Measurements from ENCODE around the gene PEPD. TPM values are rescaled to one million over a fixed set of nuclear protein-coding genes. Genes with fewer than 3 reads are reported as not detected.

Gene PEPD
- total RNA-seq, 1 experiment from 2014 or later, result 30.2 TPM

- DNase-seq (ENCODE audit: extremely low read depth, low read depth), result no peak
These were observed 177.0 kb downstream of the PEPD start for GRCh38 chr19:33344573-33344925.

DNA sequence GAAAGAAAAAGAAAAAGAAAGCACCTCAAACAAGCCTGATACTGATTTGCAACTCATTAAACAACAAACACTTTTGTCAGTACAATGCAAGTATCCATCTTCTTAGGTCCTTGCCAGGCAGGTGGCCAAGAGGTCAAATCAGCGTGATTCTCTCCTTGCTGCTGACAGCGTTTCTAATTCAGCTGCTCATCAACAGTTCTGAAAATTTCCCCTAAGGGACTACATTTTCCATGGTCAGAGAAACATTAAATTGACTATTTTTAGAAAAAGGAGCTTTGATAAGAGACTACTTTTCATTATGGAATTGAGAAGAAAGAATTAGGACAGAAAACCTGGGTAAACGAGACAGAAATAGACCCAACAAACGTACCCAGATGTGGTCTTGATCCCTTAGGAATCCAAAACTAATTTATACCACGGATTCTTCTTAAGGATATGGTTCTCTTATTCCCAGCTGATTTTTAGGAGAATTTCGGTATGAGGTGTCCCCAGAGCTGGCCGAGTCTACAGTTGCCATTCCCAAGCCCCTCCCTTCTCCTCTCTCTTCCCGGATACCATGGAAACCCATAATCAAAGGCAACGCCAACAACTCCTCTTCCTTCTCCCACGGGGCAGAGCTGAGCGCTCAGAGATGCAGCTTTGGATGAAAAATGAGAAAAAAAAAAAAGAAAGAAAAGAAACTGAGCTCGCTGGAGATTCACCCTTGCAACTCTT, 177.6 kb downstream of the PEPD start:
- no peak for DNase-seq (ENCODE audit: extremely low read depth, low read depth)

- no peak for DNase-seq (ENCODE audit: extremely low read depth, low read depth)
These were observed 178.3 kb downstream of the PEPD start for GRCh38 chr19:33343301-33343700.

DNA sequence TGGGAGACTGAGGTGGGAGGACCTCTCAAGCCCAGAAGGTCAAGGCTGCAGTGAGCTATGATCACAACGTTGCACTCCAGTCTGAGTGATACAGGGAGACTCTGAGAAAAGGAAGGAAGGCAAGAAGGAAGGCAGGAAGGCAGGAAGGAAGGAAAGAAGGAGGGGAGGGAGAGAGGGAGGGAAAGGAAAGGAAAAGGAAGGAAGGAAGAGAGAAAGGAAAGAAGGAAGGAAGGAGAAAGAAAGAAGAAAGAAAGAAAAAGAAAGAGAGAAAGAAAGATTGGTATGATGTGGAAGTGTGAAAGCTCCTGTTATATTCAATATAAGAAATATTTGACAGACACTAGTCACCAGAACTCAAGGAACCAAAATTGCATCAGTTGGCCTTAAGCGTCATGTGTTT, 180.6 kb downstream of the PEPD start:
- DNase-seq (ENCODE audit: extremely low read depth, low read depth), result no peak

GRCh38 chr19:33339016-33339984, 182.3 kb downstream of the PEPD start:
- no peak for DNase-seq (ENCODE audit: extremely low read depth, low read depth)

Other genes with a start within 250 kb of the PEPD start
- 6.3 and 6.5 TPM in 2 replicates for gene CEBPA, start 219.3 kb downstream of the PEPD start, total RNA-seq (2014; rRNA removed; shearing (Covaris generic))
- 73.9 and 89.1 TPM in 2 replicates for gene CEBPG, start 148.1 kb downstream of the PEPD start, total RNA-seq (2014; rRNA removed; shearing (Covaris generic))
- 0.12 and 0.26 TPM in 2 replicates for gene CHST8, start 100.2 kb upstream of the PEPD start, total RNA-seq (2014; rRNA removed; shearing (Covaris generic))